Measurements from ENCODE around the gene RAB1A.

RAB1A gene

DNA sequence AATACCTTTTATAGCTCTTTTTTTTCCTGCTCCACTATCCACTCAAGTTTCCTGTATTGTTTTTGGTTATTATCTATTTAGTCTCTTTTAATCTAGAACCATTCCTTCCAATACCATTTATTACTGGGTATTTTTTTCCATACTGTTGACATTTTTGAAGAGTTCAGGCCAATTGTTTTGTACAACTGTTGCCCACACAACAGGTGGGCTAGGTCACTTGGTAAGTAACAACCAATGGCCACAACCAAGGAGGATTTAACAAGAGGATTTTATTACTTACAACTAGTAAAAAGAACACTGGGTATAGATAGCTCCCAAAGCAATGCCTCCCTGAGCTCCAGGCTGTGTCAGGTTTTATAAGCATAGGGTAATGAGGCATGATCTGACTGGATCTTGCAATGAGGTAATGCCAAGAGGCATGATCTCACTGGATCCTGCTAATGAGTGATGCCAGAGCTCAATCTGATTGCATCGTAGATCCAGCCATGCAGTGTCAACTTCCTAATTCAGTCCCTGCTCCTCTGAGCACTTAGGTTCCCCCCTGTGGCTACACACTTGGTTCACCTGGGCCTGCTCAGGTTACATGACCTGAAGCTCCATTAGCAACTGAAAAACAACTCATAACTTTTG lies 80.8 kb downstream of the RAB1A start:
- no peak for TF ChIP-seq CTCF (IDR thresholded peaks at IDR 0.05)

- no peak for TF ChIP-seq CTCF (IDR thresholded peaks at IDR 0.05)
These were observed 83.1 kb downstream of the RAB1A start for GRCh38 chr2:65046633-65047407.

- TF ChIP-seq CTCF (IDR thresholded peaks at IDR 0.05), result no peak
These were observed 84.3 kb downstream of the RAB1A start for GRCh38 chr2:65045651-65046050.

DNA sequence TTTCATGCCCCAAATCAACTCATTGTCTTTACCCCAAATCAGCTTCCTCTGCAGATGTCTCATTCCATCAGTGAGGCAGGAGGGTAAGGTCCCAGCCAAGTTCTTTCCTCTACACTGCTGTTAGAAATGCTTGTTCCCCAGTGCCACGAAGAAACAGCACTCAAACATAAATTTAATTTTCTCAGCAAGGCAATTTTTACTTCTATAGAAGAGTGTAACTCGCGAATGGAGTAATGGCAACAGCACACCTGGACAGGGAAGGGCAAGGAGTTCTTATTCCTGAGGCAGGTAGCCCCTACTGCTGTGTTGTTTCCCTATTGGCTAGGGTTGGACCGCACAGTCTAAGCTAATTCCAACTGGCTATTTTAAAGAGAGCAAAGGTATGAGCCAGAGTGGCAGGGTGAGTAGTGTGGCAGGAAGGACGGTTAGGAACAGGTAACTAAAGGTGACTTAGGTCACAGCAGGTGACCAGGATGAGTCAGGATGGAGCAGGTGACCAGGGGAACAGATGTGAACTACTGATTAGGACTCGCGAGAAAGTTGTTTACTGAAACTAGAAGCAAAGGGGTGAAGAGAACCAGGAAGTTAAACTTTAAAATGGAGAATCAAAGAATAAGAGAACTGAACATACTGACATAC lies 85.7 kb downstream of the RAB1A start:
- TF ChIP-seq CTCF (IDR thresholded peaks at IDR 0.05), result no peak

- TF ChIP-seq CTCF (IDR thresholded peaks at IDR 0.05), result no peak
These were observed 86.9 kb downstream of the RAB1A start for GRCh38 chr2:65043001-65043400.

DNA sequence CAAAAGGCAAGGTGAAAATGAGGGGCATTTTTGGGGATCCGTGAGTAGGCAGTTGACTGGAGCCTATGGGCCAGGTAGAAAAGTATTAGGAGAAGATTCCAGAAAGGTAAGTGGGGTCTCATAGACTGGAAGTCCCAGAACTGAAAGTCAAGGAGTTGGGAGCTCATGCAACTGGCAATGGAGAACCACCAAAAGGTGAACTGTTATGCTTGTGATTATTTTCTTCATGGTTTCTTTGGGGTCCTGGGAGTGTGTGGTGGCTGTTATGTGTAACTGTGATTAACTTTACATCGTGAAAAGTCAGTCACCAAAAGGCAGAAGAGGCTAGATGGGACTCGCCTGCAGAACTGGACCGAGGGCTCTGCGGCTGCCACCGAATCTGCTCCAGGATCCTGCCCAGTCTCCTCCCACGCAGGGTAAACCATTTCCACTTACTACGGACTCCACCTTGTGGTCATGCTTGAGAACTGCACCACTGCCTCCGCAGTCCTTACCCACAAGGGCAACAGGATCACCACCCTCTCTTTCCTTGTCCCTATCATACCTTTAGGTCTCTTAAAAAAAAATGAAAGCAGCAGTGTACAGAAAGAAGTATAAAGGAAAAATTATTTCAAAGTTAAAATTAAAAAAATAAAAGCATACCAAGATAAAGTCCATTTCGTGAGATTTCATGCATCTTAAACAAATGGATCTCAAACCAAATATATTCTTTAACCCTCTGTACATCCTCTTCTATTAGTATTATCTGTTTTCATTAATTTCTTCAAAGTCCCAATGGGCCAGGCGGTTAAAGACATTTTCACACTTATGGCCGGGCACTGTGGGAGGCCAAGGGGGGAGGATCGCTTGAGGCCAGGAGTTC lies 89.3 kb downstream of the RAB1A start:
- peak; percentile 69 for TF ChIP-seq CTCF (IDR thresholded peaks at IDR 0.05)

DNA sequence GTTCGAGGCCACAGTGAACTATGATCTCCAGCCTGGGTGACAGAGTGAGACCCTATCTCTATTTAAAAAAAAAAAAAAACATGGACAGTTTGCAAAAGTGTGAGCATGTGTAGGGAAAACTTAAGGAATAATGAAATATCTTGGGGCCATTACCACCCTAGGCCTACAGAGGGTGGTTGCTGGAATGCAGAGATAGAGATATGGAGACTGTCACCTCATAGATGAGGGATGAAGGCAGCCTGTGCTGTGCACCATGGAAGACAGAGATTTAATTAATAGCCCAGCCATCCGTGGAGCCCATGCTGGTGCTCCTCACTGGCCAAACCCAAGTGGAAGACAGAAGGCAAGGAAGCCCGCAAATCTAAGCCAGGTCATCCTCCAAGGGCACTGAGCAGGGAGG lies 90.3 kb downstream of the RAB1A start:
- TF ChIP-seq CTCF (IDR thresholded peaks at IDR 0.05), result no peak
